NCI-H1436 treated with DMSO at 0.1 percent for 48 hours (cell line): Measurements from ENCODE around the gene RFNG.

Experiments used
- DNase-seq: peaks from one replicate; lab custom pipeline; 2025; lab: John Stamatoyannopoulos, UW

Gene RFNG

DNA sequence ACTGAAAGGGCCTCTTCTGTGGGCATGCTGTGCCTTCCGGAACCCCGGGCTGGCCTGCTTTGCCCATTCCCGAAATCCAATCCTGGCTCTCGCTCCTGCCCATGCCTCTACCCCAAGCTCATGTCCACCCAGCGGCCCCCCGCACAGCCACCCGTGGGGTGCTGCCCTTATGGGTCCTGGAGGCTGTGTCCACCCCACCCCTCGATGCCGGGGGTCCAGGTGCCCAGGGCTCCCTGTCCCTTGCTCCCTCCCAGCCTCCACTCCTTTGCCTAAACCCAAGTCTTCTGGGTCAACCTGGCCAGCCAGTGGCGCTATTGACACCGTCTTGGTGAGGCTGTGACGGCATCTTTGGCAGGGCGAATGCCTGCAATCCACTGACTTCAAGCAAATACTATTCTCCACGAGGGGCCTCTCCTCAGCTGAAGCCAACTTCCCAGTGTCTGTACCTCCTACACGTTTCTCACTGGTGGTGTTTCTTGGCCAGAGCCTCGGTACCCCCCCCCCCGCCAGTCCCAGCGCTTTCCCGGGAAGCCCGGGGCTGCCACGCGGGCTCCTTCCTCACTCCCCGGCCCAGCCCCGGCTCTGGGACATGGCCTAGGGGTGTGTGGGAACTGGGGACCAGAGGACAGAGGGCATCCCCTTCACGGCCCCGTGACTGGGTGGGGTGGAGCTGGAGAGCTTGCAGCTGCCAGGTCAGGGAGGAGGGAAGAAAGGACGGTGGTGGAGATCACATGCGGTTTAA is 26.2 kb upstream of the RFNG start:
- DNase-seq = no peak

DNA sequence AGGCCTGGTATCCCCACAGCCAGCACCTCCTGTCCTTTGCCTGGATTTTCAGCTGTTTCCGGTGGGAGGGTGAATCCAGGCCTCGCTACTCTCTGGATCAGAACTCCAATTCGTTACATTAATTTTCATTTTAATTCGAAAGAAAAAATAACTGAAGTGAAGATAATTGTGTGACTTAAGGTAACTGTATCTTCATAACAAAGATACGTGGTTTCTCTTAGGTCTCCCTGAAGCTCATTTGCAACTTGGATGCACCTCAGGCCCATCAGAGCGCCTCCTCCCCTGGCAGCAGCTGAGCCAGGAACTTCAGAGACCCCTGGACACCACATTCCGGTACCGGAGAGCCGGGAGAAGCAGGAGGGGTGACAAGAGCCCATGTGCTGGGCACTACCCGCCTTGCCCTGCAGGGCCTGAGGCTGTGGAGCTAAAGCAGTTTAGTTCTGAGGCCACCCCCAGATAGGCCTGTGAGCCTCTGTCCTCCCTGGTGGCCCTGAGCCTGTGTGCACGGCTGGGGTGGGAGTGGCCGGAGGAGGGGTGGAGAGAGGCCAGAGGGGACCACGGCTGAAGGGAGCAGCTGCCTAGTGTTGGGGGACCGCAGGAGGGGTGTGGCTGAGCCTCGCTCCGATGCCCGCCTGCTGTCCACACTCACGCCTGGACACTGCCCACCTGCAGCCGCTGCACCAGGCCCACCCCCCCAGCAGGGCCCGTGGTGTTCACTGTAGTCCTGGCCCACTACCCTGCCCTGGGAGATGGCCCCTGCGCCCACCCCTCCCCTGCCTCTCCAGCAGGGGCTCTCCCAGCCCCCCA is 25.4 kb upstream of the RFNG start:
- no peak for DNase-seq

DNA sequence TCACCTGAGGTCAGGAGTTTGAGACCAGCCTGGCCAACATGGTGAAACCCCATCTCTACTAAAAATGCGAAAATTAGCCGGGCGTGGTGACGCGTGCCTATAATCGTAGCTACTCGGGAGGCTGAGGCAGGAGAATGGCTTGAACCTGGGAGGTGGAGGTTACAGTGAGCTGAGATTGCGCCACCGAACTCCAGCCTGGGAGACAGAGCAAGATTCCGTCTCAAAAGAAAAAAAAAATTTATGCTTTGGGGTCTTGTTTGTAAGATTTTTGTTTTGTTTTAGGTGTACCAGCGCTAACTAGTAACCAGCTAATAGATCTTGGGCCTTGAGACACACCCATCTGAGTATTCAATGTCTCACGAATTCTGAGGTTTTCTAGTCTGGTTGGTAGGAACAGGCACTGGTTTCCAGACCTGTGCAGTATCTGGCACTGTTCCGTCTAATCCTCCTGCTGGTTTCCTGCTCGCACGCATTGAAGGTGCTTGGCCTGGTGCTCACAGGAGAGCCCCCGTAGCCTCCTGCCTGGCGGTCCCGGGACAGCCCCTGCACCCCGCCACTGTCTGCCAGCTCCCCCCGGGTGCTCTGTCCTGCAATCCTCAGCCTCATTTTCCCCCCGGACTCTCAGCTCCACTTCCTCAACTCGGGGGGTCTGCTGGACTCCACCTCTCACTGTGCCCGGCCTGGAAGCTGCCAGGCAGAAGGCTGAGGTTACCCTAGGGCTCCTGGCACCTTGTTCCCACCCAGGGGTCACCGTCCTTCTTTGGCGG is 24.6 kb upstream of the RFNG start:
- DNase-seq = no peak

DNA sequence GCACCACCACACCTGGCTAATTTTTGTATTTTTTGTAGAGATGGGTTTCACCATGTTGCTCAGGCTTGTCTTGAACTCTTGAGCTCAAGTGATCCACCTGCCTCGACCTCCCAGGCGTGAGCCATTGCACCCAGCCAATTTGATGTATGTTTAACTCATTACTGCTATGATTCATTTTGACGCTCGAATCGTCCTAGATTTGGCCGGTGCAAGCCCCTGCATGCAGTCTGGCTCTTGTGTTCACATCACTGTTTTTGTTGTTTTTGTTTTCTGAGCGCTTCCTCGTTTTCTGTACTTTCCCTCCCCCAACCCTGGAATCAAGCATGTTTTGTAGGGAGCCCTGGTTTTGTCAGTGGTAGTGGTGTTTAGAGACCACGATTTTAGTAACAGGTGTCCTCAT is 21.8 kb upstream of the RFNG start:
- no peak for DNase-seq

DNA sequence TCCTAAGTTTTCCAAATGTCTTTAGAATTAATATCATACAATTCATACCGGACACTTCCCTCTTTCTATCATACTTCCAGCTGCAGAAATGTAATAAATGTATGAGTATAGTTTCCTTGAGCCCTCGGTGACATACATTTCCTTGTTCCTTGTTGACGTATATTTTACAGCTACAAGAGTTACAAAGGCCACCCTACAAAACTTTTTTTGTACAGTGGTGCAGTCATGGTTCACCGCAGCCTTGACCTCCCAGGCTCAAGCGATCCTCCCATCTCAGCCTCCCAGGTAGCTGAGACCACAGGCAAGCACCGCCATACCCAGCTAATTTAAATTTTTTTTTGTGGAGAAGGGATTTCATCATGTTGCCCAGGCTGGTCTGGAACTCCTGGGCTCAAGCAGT is 21.2 kb upstream of the RFNG start:
- no peak for DNase-seq

DNA sequence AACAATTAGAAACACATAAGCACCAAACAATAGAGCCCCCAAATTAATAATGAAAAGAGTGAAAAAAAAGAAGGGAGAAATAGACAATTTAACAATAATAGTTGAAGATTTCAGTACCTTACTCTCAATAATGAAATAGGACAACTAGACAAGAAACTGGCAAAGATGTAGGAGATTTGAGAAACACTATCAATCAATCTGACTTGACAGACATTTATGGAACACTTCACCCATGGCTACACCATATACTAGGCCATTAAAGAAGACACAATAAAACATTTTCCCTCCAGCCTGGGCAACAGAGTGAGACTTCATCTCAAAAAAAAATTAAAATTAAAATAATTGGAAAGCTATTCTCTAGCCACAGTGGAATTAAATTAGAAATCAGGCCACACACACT is 19.0 kb upstream of the RFNG start:
- no peak for DNase-seq

DNA sequence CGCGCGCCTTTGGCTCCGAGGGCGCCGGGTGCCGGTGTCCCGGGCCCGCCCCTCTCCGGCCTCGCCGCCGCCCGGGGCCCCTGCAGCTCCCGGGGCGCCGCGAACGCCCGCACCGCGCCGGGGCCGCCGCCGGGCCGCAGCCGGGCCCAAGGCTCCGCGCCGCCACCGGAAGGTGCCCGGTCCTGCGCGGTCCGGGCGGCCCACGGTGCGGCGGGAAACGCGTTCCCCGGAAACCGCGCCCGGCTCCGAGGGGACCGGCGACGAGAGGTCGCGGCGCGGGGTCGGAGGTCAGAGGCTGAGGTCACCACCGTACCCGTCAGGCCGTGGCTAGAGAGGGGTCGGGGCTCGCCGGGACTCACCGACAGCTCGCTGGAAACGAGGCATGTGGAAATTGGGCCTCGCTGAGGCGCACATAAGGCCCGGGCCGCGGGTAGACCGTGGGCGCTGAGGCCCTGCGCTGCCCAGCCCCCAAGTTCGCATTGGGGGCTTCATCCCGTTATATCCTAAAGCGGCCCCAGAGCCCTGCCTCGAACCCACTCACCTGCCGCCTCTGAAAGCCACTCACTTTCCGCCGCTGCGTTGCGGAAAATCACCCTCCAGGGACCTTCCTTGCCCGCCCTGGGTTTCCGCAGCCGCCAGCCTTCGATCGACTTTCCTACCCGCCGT is 14.2 kb upstream of the RFNG start, which contains the start of gene DUS1L:
Gene DUS1L, minus strand, starts transcription at position 167 of the 666 bp plus-strand sequence. CDS start 745 bp downstream, outside the sequence.
- no peak for DNase-seq

DNA sequence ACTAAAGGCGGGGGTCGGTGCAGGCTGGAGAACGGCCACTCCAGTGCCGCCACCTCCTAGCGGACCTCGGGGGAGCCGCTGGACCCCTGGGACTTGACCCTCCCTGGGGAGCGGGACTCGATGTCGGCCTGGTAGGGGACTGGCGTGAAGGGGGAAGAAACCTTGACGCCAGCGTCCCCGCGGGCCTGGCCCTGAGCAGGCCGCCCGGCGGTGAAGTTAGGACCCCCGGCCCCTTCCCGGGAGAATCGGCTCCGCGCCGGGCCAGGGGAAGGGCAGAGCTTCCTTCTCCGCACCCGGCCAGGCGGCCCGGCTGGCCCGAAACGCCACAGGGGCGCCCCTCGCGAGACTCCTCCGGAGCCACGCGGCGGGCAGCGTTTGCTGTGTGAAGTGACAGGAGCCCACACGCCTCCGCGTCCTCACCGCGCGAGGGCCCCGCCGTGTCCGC is 13.6 kb upstream of the RFNG start:
- DNase-seq = no peak

DNA sequence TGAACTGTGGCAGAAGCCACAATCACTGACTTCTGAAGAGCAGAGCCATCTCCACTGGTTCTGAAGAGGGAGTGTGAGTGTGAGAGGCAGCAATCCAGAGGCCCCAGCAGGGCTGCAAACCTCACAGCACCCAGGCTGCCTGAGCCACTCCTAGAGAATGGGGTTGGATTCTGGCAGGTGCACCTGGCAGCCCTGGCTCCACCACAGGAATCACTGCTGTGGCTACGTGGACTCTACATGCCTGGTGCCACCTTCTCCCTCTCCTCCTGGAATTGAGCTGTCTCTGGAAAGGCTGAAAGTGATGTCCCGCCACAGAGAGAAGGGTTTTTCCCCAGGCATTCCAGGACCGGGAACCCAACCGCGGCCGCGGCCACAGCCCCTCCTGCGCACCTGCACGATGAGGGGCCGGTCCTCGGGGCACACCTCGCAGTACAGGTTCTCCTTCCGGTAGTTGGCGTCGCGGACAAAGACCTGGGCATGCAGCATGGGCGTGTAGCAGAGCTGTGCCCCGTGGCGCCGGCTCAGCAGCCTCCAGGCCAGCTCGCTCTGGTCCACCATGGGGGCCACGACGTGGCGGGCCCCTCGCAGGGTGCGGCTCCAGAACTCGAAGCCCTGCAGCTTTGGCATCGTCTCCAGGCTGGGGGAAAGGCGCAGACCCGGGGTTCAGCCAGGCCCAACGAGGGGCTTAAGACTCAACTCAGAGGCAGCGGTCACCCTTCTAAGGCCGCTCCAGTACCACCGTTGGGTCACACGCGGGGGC is 13.0 kb upstream of the RFNG start:
- DNase-seq = no peak

DNA sequence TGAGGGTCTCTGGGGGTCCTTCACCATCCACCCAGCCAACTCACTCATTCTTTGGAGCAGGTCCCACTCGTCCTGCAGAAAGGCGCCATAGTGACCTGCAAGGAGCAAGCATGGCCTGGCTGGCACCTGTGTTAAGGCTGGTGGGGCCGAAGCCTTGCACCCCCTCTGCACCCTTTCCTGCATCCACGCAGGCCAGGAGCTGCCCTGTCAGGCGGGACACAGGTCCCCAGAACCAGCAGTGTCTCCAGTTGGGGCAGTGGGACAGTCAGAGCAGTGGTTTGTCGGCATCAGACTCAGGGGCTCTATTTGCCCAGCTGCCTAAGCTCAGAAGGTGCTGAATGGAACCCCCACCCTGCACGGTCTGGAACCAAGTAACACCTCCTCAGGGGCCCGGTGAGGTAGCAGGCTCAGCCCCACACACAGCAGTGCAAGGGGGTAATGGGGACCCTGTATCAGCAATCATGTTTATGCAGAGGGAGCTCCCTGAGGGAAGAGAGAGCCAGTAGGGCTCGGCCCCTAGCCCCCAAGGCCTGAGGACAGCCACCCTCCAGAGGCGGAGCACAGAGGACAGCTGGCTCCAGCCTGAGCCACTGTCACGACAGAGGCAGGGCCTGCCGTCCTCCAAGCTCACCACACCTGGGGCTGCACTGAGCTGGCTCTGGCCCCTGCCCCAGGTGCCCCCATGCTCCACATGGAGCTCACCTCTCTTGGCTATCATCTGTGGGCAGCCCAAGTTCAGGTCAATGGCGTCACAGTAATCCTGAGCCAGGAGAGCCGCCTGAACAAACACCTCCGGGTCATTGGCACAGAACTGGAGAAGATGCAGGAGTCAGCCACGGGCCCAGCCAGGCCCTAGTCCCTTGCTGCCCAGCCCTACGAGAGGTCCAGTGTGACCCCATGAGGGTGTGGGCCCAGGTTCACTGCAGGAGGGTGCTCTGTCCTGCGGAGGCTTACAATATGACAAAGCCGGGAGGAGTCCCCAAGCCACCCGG is 12.1 kb upstream of the RFNG start:
- DNase-seq = no peak

DNA sequence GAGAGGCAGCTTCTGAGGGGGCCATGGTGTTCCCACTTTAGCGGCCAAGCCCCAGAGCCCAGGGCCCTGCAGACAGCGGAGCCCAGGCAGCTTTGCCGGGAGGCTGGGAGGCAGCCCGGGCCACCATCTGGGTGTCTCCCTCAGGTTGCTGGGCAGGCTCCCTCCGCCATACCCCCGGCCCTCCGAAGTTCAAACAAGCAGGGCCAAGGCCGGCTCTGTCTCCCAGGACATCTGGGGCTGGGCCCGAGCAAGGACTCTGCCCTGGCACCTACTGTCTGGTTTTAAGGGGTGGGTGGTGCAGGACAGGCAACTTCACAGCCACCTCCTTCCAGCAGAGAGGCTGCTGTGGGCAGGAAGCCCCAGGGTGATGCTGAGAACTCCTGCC is 11.4 kb upstream of the RFNG start:
- no peak for DNase-seq

DNA sequence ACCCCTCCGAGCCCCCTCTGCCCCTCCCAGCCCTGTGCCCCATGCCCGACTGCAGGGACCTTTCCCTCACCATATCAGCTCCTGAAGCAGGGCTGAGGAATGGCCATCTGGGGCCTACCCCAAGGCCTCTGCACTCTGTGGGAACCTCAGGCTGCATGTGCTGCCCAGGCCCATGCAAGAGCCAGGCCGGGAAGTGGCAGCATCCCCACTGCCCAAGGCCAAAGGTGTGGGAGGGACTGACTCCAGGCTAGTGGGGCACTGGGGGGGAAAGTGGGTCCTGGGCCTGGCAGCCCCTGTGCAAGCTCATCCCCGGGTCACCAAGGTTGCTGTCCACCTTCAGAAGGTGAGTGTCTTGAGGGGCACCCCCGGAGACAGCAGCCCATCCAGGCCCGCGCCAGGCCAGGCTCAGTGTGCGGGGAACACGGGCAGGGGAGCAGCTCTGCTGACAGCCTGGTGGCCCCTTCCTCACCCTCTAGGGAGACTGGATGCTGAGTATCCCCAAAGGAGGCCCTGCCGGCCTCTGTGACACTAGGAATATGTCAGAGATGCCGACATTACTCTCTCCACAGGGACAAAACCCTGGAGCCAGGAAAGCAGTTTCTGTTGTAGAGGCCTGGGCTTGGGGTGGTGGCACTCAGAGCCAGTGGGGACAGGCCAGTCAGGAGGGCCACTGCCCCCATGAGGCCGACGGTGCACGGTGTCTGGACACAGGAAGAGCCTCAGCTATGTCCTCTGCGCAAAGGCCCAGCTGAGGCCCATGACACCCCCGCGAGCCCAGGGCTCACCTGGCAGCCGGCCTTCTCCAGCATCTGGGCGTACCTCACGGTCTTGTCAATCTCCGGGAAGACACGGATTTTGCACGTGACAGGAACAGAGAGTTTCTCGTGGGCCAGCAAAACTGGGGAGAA is 10.7 kb upstream of the RFNG start:
- no peak for DNase-seq

DNA sequence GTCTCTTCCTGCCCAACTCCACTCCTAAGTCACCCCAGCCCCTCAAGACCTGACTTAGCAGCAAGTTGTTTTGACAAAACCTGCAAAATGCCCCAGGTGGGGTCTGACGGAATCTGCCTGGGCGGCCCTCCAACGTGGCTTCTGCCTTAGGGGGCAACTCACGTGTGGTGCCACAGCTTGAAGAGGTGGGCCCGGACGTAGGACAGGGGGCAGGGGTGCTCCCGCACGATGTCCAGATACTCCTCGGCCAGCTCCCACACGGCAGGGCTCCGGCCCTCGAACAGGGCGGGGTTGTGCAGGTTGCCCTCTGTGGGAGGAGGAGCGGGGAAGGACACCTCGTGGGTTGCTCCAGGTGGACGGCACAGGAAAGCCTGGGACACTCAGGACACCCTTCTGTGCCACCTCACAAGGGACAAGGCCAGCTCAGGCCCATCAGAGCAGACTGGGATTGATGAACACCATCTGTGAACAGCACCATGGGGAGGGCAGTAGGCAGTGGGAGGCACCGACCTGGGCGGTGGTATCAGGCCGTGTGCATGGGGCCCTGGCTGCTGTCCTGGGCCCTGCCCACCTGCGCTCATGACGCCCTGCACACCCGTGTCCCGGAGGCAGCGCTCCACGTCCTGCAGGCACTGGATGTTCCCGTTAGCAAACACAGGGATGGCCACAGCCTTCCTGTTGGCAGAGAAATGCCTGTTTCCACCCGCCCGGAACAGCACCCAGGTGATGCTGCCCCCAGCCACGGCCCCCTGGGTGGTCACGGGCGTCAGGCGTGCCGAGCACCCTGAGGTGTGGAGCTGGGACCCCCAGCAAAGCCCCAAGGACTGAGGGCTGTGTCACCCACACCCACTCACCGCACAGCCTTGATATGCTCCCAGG is 9.7 kb upstream of the RFNG start:
- no peak for DNase-seq

DNA sequence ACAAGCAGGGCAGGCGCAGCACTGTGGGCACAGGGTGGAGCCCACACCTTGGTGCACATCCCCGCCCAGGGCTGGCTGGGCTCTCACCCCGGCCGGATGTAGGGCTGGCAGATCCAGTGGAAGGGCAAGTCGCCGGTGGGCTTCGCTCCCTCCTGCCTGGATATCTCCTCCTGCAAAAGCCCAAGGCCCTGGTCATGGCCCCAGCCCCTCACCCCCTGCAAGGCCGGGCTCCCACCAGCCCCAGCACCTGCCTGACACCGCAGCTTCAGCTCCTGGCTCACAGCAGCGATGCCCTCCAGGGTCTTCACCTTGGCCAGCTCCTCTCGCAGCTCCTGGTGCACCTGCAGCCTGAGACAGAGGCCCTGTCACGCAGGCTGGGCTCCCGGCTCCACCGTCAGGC is 9.0 kb upstream of the RFNG start:
- no peak for DNase-seq

DNA sequence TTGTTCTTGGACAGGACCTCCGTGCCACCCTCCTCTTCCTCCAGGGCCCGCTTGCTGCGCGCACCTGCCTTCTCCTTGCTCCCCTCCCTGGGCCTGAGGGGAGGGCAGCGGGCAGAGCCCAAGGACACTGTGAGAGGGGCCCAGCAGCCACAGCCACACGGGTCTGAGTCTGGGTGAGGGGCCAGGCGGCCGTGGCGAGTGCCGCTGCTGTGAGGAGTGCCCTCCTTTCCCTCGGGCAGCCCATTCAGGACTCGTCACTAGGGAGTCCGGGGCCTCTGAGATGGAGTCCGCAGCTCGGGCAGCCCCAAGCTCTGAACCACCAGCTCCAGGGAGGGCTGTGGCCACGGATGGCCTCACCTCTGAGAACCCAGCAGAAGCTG is 8.4 kb upstream of the RFNG start:
- DNase-seq = no peak

DNA sequence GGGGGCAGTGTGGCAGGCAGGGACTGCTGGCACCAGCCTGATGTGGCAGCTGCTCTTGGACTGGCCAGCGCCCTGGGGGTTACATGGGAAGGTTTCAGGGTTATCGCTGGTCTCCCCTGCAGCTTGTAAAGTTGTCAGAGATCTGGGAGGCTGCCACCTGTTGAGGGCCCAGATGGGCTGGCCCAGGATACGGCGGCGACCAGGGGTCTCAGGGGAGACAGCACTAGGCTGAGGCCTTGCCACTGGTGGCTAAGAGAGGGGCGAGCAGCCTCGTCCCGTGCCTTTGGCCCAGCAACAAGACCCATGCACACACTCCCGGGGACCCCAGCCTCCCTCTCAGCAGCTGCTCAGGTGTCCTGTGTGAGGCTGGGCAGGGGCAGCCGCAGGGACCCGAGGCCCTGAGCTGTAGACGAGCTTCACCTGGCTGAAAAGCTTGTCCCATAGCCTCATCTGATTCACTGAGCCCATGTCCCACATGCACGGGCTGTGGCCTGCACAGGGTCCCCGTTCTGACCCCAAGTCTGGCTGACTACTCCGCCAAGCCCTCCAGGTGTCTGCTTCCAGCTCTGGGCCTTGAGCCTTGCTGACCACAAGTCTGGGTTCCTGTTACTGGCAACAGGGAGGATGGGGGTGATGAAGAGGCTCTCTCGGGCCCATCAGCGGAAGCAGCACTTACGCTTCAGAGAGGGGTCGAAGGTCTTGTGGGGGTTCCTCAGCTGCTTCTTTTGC is 7.8 kb upstream of the RFNG start:
- DNase-seq = no peak

DNA sequence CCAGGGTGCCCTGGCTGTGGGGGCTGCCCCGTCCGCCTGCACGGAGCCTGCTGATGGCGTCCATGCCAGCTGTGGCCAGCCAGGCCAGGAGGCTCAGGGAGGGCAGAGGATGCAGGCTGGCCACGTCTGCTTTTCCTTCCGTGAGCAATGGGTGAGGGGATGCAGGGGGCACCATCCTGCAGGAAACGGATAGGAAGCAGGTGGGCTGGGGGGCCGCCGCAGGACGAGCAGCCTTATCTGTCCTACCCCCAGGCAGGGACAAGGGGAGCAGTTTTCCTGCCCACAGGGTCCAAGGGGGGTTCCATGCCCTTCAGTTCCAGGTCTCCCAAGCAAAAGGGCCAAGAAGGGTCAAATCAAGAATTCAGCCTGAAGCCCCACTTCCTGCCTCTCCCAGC is 7.2 kb upstream of the RFNG start:
- no peak for DNase-seq
